ENCODE data around the gene IAH1.

- TF ChIP-seq EZH2 (optimal IDR thresholded peaks at IDR 0.05; ENCODE audit: low read depth, low read length), result no peak
- no peak for TF ChIP-seq CTCF (IDR thresholded peaks at IDR 0.05; ENCODE audit: low read length)
These were observed 45.3 kb upstream of the IAH1 start for GRCh38 chr2:9428965-9429577.

Measured in MM.1S (cell line).